Activated CD8-positive, alpha-beta T cell treated with anti-CD3 and anti-CD28 coated beads for 36 hours (primary cell): ENCODE results near the gene DNAJC4. TPM values are rescaled to one million over a fixed set of nuclear protein-coding genes. Genes with fewer than 3 reads are reported as not detected.
A peak's percentile ranks its signal among the peaks of the same experiment; 100 is the strongest.

ENCODE experiments used
- ATAC-seq: fragments of 200-7000 bp; cut with Tn5 transposase; one replicate; pipeline ENCODE4 v1.10.0; 2021; ENCODE audit warnings: mild to moderate bottlenecking, moderate library complexity
- CTCF ChIA-PET: fragments of 350-600 bp; sonication (Branson Sonifier 250); formaldehyde crosslinking; loops from one replicate; lab custom pipeline; 2021; ENCODE audit warnings: antibody characterized with exemption; lab: Charles Lee
- POLR2A ChIA-PET: fragments of 350-600 bp; sonication (Branson Sonifier 250); formaldehyde crosslinking; loops from one replicate; lab custom pipeline; 2021; ENCODE audit warnings: antibody characterized with exemption; lab: Charles Lee
- DNase-seq: peaks from one replicate; pipeline ENCODE4 v3.0.0-alpha.2; 2020
- H3K27ac Mint-ChIP-seq: one replicate; pipeline ENCODE4 v1.8.0; 2021; ENCODE audit warnings: mild to moderate bottlenecking, mixed read lengths
- H3K27me3 Mint-ChIP-seq: one replicate; pipeline ENCODE4 v1.8.0; 2021; ENCODE audit warnings: mixed read lengths
- H3K36me3 Mint-ChIP-seq: one replicate; pipeline ENCODE4 v1.8.0; 2021; ENCODE audit warnings: low read depth, mixed read lengths
- H3K4me1 Mint-ChIP-seq: one replicate; pipeline ENCODE4 v1.8.0; 2021; ENCODE audit warnings: low read depth, mixed read lengths
- H3K4me3 Mint-ChIP-seq: one replicate; pipeline ENCODE4 v1.8.0; 2021; ENCODE audit warnings: mild to moderate bottlenecking, moderate library complexity, mixed read lengths
- H3K9me3 Mint-ChIP-seq: one replicate; pipeline ENCODE4 v1.8.0; 2021; ENCODE audit warnings: mixed read lengths
- intact Hi-C: fragments of 100-400 bp; cut with micrococcal nuclease; formaldehyde crosslinking; loops from one replicate; pipeline ENCODE4 v1.10.0; 2022
- total RNA-seq, 2 experiments: library from RNA; stranded (reverse); gene quantifications; one replicate each; pipeline ENCODE4 v1.2.3, GENCODE V29; 2021
- TF ChIP-seq, protein P1 (sequence below): fragments of 200-600 bp; IDR thresholded peaks from one replicate; pipeline ENCODE4 v1.8.0; 2022; ENCODE audit warnings: antibody characterized with exemption, mild to moderate bottlenecking

The DNAJC4 gene
- total RNA-seq, 2 experiments from 2014 or later = 25.8 to 26.1 TPM

DNA sequence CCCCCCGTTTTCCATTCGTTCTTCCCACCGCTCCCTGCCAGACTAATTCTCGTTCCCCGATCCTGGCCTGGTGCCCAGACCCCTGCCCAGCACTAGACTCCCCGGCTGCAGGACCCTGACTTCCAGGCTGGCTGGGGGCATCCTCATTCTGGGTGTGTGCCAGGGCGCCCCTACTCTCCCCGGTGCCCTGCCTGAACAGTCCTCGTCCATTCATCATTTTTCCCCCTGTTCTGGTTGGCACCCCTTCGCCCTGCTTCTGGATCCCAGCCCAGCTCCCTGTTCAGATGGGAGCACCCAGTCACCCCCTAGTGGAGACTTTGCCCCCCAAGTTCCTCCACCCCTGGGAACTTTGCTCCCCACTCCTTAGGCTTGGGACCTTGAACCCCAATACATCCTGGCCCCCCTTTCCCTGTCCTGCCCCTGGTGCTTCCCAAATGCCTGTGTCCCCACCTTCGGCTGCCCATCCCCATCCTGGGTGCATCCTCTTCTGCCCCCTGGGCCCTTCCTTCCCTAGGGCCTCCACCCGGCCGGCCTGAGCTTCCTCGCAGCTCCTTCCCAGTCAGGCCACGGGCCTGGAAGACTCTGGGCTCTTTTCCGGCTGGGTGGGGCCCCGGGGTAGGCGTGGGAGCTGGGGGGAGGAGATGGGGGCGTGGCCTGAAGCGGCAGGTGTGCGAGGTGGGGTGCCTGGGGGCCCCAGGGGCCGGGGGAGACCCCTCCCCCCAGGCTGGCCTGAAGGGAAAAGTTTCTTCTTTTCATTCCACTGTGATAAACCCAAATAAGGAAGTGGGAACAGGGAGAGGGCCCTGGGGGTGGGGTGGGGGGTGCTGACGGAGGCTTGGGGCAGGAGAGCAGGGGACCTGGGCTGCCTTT, 21.9 kb downstream of the DNAJC4 start:
- DNase-seq (no peak), ATAC-seq (no peak)
- intact Hi-C loops = no loop called here
- TF ChIP-seq, protein P1, sequence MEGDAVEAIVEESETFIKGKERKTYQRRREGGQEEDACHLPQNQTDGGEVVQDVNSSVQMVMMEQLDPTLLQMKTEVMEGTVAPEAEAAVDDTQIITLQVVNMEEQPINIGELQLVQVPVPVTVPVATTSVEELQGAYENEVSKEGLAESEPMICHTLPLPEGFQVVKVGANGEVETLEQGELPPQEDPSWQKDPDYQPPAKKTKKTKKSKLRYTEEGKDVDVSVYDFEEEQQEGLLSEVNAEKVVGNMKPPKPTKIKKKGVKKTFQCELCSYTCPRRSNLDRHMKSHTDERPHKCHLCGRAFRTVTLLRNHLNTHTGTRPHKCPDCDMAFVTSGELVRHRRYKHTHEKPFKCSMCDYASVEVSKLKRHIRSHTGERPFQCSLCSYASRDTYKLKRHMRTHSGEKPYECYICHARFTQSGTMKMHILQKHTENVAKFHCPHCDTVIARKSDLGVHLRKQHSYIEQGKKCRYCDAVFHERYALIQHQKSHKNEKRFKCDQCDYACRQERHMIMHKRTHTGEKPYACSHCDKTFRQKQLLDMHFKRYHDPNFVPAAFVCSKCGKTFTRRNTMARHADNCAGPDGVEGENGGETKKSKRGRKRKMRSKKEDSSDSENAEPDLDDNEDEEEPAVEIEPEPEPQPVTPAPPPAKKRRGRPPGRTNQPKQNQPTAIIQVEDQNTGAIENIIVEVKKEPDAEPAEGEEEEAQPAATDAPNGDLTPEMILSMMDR = peak; percentile 31
- ChIA-PET CTCF (interaction anchor here (0.6 to 5.3 kb wide), 16 partner anchors 9 to 103 kb away, joined by 3 to 42 read pairs (median 5); partner anchors contain the start of genes CATSPERZ, FERMT3, PRDX5 and TRMT112), POLR2A (interaction anchor here (1.0 to 10.0 kb wide), 4 partner anchors 17 to 48 kb away, joined by 3 to 132 read pairs (median 4); partner anchors contain the start of gene FERMT3)
- Mint-ChIP-seq H3K4me1 (peaks cover 16% of the 10 kb centered on the region), H3K27ac (no peak overlapping the region), H3K27me3 (no peaks in the 10 kb centered on the region), H3K9me3 (no peaks in the 10 kb centered on the region), H3K36me3 (peaks cover 2% of the 10 kb centered on the region), H3K4me3 (peak overlapping the region; percentile 90)

DNA sequence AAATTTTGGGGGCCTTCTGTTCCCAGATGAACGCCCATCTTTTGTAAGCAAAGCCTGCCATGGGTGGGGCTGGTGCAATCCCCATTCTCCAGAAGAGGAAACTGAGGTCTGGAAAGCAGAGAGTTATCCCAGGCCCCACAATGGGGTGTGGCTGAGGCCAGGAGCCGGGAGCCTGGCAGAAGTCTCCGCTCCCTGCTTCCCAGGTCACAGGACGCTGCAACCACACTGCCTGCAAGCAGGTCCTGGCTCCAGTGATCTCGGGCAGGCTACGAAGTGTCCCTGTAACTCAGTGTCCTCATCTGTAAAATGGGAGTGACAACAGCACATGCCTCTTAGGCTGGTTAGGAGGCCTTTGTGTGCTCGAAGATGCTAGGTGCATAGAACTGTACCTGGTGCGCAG, 22.7 kb downstream of the DNAJC4 start:
- Mint-ChIP-seq H3K36me3 (peaks cover 2% of the 10 kb centered on the region), H3K9me3 (no peaks in the 10 kb centered on the region), H3K27ac (no peak overlapping the region), H3K4me3 (peak overlapping the region; percentile 18), H3K4me1 (peaks cover 14% of the 10 kb centered on the region), H3K27me3 (no peaks in the 10 kb centered on the region)
- TF ChIP-seq, protein P1 = no peak
- CTCF ChIA-PET = interaction anchor here (0.7 to 5.3 kb wide), 6 partner anchors 10 to 51 kb away, joined by 3 to 35 read pairs (median 12); no protein-coding TSS in a partner anchor
- POLR2A ChIA-PET = interaction anchor here (1.7 to 10.0 kb wide), 3 partner anchors 15 to 46 kb away, joined by 5 to 132 read pairs (median 11); partner anchors contain the start of gene FERMT3
- ATAC-seq (no peak), DNase-seq (no peak)
- intact Hi-C loops = no loop called here

DNA sequence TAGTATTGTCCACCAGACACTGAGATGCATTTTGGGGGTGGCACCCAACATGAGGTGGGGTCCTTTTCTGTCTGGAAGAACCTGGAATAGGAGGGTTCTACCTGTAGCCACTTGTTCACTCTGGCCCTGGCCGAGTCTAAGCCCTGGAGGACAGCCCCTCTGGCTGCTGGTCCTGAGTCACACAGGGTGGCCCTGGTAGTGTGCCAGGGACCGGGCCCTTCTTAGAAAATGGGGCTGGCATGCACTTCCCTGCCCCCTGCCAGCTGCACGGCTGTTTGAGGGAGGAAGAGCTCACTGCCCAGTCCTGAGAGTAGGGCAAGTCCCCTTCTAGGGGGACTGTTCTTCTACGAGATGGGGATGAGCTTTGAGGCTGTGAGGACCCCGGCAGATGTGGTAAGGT, 23.1 kb downstream of the DNAJC4 start:
- peaks cover 14% of the 10 kb centered on the region for H3K4me1 Mint-ChIP-seq

DNA sequence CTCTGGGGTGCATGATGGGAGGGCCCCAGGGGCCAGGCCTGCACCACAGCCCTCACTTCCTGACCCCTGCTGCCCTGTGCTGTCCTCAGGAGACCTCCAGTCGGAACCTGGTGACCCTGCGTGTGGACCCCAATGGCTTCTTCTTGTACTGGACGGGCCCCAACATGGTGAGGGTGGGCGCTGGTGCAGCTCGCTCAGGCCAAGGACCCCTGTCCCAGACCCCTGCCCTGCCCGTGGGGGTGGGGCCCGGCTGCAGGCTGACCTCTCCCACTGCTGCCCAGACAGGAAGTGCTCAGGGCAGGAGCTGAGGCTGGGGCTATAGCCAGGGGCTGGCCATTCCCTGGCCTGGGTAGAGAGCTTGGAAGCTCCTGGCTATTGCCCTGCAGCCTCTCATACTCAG, 24.0 kb downstream of the DNAJC4 start:
- DNase-seq (no peak), ATAC-seq (no peak)
- TF ChIP-seq, protein P1 = no peak
- Mint-ChIP-seq H3K27ac (no peak overlapping the region), H3K36me3 (peaks cover 4% of the 10 kb centered on the region), H3K4me3 (no peak overlapping the region), H3K4me1 (peaks cover 15% of the 10 kb centered on the region), H3K9me3 (no peaks in the 10 kb centered on the region), H3K27me3 (no peaks in the 10 kb centered on the region)
- ChIA-PET CTCF (interaction anchor here (1.0 kb wide), 1 partner anchor 49 kb away, joined by 3 read pairs; no protein-coding TSS in a partner anchor), POLR2A (interaction anchor here (1.5 to 3.1 kb wide), 2 partner anchors 8 to 14 kb away, joined by 4 to 11 read pairs; partner anchors contain the start of gene PPP1R14B)
- intact Hi-C loops = no loop called here

More for the DNA sequence above, 23.1 kb downstream of the DNAJC4 start:
- DNase-seq (no peak), ATAC-seq (no peak)
- Mint-ChIP-seq H3K27ac (no peak overlapping the region), H3K9me3 (no peaks in the 10 kb centered on the region), H3K36me3 (peaks cover 2% of the 10 kb centered on the region), H3K4me3 (peak overlapping the region; percentile 18), H3K27me3 (no peaks in the 10 kb centered on the region)
- CTCF ChIA-PET = interaction anchor here (0.7 to 1.0 kb wide), 2 partner anchors 48 kb away, joined by 3 read pairs; no protein-coding TSS in a partner anchor
- POLR2A ChIA-PET = interaction anchor here (3.1 kb wide), 1 partner anchor 14 kb away, joined by 11 read pairs; no protein-coding TSS in a partner anchor
- intact Hi-C loops = no loop called here
- TF ChIP-seq, protein P1 = no peak
